GM19324 (cell line): ENCODE data around the gene PLEKHG4B.
"Not testable (repeated sequence)": the region's sequence is repeated elsewhere in the genome, so short reads cannot be mapped to it uniquely, and the experiment has no call there.

Source experiments
- ATAC-seq: cut with Tn5 transposase; IDR thresholded peaks from one replicate; pipeline ENCODE4 v1.9.1; 2021; ENCODE audit warnings: mild to moderate bottlenecking, moderate library complexity; ENCODE audit not compliant: unreplicated experiment, low FRiP score

Gene PLEKHG4B

DNA sequence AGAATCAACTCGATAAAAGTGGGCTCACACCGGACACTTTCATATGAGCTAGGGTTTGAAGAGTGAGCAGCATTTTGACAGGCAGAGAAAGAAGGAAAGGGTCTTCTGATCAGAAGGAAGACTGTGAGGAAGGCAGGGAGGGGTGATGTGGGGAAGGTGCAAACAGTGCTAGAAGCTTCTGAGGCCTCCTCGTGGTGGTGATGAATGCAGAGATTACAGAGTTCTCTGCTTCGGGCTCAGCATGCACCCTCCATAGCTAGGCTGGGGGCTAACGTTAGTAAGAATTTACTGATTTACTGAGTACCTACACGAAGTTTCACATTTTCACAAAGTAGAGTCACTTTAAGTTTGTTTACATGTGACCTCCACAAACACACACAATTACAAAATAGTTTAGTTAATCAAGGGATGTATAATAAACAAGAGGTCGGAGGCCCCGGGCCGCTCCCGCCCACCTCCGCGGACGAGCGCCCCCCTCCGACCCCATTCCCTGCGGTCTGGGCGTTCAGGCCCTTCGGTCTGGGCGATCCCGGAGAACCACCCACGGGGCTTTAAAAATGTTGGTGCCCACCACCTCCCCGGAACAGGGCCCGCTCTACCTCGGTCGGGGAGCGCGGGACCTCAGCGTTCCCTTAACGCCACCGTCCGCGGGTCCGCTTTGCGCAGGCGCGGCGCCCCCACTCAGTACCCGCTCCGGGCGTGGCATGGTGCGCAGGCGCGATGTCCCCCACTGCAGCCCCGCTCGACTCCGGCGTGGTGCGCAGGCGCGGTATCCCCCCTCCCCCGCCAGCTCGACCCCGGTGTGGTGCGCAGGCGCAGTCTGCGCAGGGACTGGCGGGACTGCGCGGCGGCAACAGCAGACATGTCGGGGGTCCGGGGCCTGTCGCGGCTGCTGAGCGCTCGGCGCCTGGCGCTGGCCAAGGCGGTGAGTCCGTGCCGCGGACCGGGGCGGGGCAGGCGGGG lies 125.8 kb downstream of the PLEKHG4B start, which contains the start of the genes CCDC127 and SDHA:
Gene CCDC127 (minus strand): TSS at position 660 of the 963 bp plus-strand sequence. CDS start 1,304 bp downstream, outside the sequence.
Gene SDHA (plus strand): TSS at position 827 of the 963 bp plus-strand sequence. CDS start 36 bp downstream, at position 863.
- ATAC-seq = peak; percentile 90

DNA sequence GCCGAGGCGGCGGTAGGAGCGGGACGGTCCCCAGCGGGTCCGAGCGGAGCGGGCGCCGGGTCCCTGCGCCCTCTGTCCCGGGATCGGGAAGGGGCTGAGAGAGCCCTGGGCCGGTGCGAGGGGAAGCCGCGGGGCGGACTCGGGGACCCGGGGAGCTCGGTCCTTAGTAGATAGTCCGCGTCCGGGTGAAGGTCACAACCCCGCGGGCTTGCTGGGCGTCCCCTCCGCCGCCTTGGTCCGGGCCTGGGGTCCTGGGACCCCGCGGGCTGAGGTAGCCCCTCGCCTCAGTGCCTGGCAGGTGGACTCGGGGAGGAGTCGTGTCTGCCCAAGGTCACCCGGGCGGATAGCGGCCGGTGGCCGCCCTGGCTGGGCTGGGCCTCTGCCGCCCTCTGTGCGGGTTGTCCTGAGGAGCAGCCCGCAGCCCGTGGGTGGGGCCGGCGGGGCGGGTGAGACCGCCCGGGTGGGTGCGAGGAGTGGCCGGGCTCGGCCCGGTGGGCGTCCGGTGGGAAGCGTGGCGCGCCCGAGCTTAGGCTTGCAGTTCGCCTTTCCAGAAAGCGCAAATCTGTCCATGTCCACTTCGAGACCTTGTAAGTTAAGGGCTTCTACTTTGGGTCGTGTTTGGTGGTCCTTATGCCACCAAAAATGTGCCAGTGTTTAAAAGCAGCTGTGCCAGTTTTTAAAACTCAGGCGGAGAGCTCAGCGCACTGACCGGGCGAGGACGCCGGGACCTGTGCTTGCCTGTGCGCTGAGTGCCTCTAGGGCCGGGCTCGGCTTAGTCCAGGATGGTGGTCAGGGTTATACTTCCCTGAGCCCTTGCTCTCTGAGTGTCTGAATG lies 126.7 kb downstream of the PLEKHG4B start:
- peak; percentile 23 for ATAC-seq

DNA sequence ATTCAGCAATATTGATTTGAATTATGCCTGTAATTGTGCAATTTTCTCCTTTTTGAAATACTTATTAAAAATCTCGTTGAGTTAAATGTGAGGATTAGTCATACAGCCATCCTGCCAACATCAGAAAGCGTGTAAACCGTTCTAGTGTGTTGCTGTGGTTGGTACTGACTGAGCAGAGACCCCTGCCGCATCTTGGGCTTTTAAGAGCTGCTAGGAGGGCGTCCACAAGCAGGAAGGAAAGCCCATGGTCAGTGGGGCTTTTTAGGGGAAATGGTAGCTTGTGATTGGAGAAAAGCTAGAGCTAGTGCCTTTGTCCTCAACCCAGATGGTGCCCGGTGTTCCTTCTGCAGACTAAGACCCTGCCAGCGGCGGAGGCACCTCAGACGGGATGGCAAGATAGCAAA lies 127.5 kb downstream of the PLEKHG4B start:
- ATAC-seq = no peak

DNA sequence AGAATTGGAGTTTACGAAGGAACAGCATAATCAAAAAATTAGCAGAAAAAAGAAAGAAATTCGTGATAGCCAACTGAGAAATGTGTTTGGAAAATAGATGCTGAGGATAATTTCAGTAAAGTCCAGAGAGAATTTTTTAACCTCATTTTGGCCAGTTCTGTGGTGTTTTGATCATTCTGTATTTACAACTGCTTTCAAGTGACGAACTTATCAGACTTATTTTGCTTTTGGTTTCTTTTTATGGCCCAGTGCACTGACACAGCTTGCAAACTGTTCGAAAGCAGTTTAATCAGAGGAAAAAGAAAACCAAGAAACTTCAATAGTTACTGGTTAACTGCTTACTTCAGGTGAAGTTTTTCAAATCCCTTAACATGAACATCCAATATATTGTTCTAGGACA lies 128.0 kb downstream of the PLEKHG4B start:
- ATAC-seq = peak; percentile 23

DNA sequence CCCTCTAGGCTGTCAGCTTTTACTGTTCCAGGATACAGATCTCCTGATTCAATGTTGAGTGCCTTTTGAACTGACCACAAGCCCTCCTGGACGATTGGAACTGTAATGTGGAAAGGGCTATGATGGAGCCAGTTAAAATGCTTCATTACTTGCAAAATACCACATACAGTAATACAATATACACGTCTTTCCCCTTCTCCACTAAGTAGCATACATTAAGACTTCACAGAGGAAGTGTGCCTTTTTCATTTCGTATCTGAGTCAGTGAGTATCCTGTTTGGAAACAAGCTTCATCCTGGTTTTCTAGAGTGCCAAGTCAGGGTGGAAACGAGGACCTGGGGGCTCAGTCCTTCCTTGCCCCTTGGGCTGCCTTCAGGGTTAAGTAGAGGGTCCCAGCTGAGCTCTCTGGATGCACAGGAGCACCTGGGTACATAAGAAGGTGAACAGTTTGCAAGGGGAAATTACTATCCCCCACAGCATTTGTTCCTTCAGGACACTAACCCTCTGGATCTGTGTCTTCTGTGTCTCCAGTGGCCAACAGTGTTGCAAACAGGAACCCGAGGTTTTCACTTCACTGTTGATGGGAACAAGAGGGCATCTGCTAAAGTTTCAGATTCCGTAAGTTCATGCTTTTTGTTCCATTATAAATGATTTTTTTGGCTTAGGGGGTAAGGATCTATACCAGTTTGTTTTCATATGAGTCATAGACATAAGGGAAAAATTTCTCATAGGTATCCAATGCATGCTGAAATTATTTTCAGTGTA lies 131.2 kb downstream of the PLEKHG4B start:
- not testable (repeated sequence) for ATAC-seq

DNA sequence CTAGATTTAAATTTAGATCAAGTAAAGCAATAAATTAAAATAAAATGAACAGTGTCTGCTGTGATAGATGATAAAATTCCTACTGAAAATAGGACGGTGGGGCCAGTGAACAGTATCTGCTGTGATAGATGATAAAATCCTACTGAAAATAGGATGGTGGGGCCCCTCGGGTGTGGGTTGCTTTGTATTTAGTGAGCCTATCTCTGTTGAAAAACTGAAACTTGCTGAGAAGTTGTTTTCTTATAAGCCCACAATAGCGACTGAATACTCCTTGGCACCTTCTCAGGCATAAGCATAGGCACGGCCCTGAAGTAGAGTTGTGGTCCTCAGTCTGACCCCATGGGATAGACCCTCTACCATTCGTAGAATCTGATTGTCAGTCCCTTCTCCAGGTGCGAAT lies 131.8 kb downstream of the PLEKHG4B start:
- ATAC-seq = no peak

DNA sequence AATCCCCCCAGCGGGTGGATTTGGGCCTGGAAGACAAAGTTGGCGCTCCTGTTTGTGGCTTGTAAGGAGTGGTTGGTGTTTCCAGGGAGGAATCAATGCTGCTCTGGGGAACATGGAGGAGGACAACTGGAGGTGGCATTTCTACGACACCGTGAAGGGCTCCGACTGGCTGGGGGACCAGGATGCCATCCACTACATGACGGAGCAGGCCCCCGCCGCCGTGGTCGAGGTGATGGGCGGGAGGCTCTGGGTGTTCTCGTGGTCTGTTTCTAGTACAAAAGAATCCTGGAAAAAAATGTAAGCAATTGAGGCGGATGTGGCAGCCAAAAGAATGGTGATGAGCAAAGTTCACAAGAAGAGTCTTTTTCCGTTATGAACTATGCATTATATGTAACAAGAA lies 133.4 kb downstream of the PLEKHG4B start:
- no peak for ATAC-seq

DNA sequence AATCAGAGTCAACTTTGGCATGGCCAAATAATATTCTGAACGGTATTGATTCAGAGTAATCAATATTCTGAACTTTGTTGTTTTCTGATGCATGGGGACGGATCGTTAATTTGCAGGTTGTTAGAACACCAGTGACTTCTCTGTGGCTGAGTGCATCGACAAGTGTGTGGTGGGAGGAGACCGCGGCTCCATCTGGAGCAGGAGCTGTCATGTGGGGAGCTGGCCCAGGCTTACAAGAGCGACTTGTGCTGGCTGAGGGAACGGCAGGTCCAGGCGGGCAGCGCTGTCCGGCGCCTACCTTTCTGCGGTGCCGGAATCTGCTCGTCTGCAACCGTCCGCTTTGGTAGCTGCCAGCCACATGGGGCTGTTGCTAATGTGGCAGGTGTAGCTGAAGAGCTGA lies 135.4 kb downstream of the PLEKHG4B start:
- ATAC-seq = not testable (repeated sequence)

DNA sequence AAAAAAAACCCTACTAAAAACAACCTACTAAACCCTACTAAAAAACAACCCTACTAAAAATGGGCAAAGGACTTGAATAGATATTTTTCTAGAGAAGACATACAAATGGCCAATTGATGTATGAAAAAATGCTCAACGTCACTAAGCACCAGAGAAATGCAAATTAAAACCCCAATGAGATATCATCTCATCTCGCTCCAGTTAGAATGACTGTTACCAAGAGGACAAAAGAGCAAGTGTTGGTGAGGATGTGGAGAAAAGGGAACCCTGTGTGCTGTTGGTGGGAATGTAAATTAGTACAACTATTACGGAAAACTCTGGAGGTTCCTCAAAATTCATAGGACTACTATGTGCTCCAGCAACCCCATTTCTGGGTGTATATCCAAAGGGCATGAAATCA lies 136.9 kb downstream of the PLEKHG4B start:
- no peak for ATAC-seq

DNA sequence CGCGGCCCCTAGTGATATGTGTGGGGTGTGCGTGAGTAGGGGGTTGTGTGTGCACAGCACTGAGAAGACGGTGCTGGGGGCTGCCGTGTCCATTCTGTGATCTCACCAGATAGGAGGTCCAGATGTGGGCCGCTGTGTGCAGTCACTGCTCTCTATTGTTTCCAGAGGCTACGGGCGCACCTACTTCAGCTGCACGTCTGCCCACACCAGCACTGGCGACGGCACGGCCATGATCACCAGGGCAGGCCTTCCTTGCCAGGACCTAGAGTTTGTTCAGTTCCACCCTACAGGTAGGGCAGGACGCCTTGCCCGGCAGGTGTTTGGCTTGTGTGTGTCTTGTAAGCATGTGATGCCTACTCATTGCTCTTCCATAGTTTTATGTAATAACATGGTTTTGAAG lies 138.7 kb downstream of the PLEKHG4B start:
- ATAC-seq = no peak

DNA sequence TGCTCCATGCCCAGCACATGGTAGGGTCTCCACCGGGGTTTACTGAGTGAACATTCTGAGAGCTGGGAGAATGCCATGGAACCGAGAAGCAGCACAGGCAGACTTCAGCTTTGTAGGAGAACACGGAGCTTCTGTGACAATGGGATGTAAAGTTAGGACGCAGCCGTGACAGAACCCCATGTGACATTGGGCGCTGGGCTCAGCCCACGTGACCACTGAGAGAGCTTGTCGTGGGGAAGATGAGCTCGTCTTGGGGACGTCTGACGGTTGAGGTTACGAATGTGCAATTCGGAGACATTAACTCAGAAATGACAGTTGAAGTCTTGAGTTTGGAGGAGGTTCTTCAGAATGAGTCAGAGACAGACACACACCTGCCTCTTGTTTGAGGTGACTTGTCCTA lies 139.7 kb downstream of the PLEKHG4B start:
- ATAC-seq = no peak

DNA sequence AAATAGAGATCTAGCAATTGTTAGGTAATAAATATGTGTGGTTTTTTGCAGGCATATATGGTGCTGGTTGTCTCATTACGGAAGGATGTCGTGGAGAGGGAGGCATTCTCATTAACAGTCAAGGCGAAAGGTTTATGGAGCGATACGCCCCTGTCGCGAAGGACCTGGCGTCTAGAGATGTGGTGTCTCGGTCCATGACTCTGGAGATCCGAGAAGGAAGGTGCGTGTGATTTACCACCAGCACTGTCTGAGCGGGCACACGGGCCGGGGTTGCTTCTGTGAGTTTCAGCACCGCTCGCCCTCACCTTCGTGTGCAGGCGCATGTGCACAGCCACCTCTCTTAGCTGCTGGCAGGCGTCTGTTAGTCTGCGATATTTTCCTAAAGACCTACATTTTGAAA lies 141.5 kb downstream of the PLEKHG4B start:
- ATAC-seq = not testable (repeated sequence)

DNA sequence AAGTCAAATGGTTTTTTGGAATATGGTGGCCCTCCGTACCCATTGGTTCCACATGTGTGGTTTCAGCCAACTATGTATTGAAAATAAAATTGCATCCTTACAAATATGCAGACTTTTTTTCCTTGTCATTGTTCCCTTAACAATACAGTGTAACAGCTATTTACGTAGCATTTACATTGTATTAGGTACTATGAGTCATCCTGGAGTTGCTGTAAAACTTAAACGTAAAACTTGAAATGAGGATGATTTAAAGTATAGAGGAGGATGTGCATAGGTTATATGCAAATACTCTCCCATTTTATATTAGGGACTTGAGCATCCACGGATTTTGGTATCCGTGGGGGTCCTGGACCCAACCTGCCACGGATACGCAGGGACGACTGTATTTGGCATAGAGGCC lies 142.5 kb downstream of the PLEKHG4B start:
- no peak for ATAC-seq

DNA sequence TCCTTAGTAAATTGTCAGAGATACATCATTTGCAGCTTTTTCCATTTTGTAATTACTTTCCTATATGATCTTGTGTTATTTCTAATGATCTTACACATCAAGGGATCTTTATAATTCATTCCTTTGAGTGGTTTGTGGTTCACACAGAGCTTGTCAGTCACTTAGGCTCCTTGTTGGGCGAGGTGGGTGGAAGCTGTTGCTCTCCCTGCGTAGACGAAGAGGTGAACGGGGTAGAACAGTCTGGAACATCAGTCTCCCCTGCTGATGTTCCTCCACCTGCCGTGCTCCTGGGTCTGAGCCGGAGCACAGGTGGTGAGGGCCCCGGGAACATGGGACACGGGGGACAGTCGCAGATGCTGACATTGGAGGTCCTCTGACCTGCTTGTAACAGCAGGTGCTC lies 143.6 kb downstream of the PLEKHG4B start:
- ATAC-seq = not testable (repeated sequence)

DNA sequence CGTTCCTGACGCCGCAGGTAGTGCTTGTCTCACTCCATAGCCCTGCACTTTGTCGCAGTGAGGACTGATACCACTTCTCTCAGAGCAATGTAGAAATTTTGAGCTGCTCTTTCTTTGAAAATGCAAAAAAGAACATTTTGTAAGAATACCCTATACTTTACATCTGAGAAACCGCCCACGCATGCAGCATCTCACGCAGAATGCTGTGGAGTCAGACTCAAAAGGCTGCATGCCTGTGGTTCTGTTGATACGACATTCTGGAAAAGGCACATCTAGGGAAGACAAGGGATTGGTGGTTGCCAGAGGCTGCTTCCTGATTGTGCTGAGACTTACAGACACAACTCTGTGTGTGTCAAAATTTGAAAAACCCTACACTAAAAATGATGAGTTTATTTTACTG lies 146.0 kb downstream of the PLEKHG4B start:
- not testable (repeated sequence) for ATAC-seq
